H9 (cell line): ENCODE results near the gene TRAK2. TPM values are rescaled to one million over a fixed set of nuclear protein-coding genes. Genes with fewer than 3 reads are reported as not detected.

Experiments
- DNase-seq: peaks from one replicate; pipeline ENCODE4 v3.0.0-alpha.2; 2017
- H2AFZ ChIP-seq: one replicate; pipeline ENCODE4 v1.6.1; 2013; ENCODE audit warnings: mild to moderate bottlenecking, low read length, control low read depth, moderate library complexity
- H2AK5ac ChIP-seq: 2 replicates; pipeline ENCODE4 v1.6.1; 2013; ENCODE audit warnings: low read length, control low read depth, mixed read lengths; ENCODE audit not compliant: insufficient read length
- H2BK120ac ChIP-seq: one replicate; pipeline ENCODE4 v1.6.1; 2013; ENCODE audit warnings: low read depth, mild to moderate bottlenecking, low read length, control low read depth, inconsistent platforms; ENCODE audit not compliant: poor library complexity, severe bottlenecking
- H2BK12ac ChIP-seq: 2 replicates; pipeline ENCODE4 v1.6.1; 2013; ENCODE audit warnings: low read length, control low read depth, mixed read lengths, low read depth; ENCODE audit not compliant: insufficient read length
- H2BK15ac ChIP-seq: 2 replicates; pipeline ENCODE4 v1.6.1; 2013; ENCODE audit warnings: low read depth, low read length, control low read depth
- H2BK20ac ChIP-seq: one replicate; pipeline ENCODE4 v1.6.1; 2013; ENCODE audit warnings: low read depth, mild to moderate bottlenecking, low read length, control low read depth, inconsistent platforms; ENCODE audit not compliant: poor library complexity, severe bottlenecking
- H2BK5ac ChIP-seq: 2 replicates; pipeline ENCODE4 v1.6.1; 2013; ENCODE audit warnings: low read length, control low read depth, mixed read lengths; ENCODE audit not compliant: insufficient read length
- H3K14ac ChIP-seq: 2 replicates; pipeline ENCODE4 v1.6.1; 2013; ENCODE audit warnings: low read length, control low read depth; ENCODE audit not compliant: insufficient read depth
- H3K18ac ChIP-seq: 2 replicates; pipeline ENCODE4 v1.6.1; 2013; ENCODE audit warnings: low read depth, mild to moderate bottlenecking, mixed read lengths, low read length, control low read depth; ENCODE audit not compliant: insufficient read length
- H3K23ac ChIP-seq: 2 replicates; pipeline ENCODE4 v1.6.1; 2013; ENCODE audit warnings: low read length, control low read depth, mixed read lengths, low read depth; ENCODE audit not compliant: insufficient read length
- H3K23me2 ChIP-seq: 2 replicates; pipeline ENCODE4 v1.6.1; 2013; ENCODE audit warnings: low read depth, mild to moderate bottlenecking, mixed read lengths, low read length, control low read depth; ENCODE audit not compliant: insufficient read length, poor library complexity, severe bottlenecking
- H3K27ac ChIP-seq: 2 replicates; pipeline ENCODE4 v1.5.1; 2013; ENCODE audit warnings: low read length, control low read depth, mixed read lengths, low read depth; ENCODE audit not compliant: insufficient read length
- H3K27me3 ChIP-seq: 2 replicates; pipeline ENCODE4 v1.6.1; 2013; ENCODE audit warnings: low read length, control low read depth, inconsistent platforms; ENCODE audit not compliant: insufficient read depth
- H3K4ac ChIP-seq: 2 replicates; pipeline ENCODE4 v1.6.1; 2013; ENCODE audit warnings: low read depth, mild to moderate bottlenecking, control low read depth, inconsistent platforms, low read length, moderate library complexity
- H3K4me1 ChIP-seq: 2 replicates; pipeline ENCODE4 v1.6.1; 2013; ENCODE audit warnings: low read length, control low read depth, inconsistent platforms; ENCODE audit not compliant: insufficient read depth
- H3K4me2 ChIP-seq: 2 replicates; pipeline ENCODE4 v1.6.1; 2013; ENCODE audit warnings: low read length, control low read depth, mixed read lengths; ENCODE audit not compliant: insufficient read length, insufficient read depth
- H3K56ac ChIP-seq: 2 replicates; pipeline ENCODE4 v1.6.1; 2013; ENCODE audit warnings: low read depth, mild to moderate bottlenecking, mixed read lengths, low read length, control low read depth; ENCODE audit not compliant: insufficient read length
- H3K79me1 ChIP-seq: 2 replicates; pipeline ENCODE4 v1.6.1; 2013; ENCODE audit warnings: low read depth, mild to moderate bottlenecking, moderate library complexity, low read length, control low read depth, inconsistent platforms; ENCODE audit not compliant: insufficient read depth, poor library complexity, severe bottlenecking
- H3K79me2 ChIP-seq: 2 replicates; pipeline ENCODE4 v1.6.1; 2013; ENCODE audit warnings: low read length, control low read depth, inconsistent platforms; ENCODE audit not compliant: insufficient read depth
- H3K9ac ChIP-seq: 2 replicates; pipeline ENCODE4 v1.6.1; 2013; ENCODE audit warnings: low read length, control low read depth, mixed read lengths; ENCODE audit not compliant: insufficient read length; ENCODE audit errors: extremely low read depth
- H3K9me3 ChIP-seq: one replicate; pipeline ENCODE4 v1.6.1; 2013; ENCODE audit warnings: low read depth, low read length, inconsistent platforms; ENCODE audit not compliant: control insufficient read depth
- H3T11ph ChIP-seq: one replicate; pipeline ENCODE4 v1.6.1; 2013; ENCODE audit warnings: mild to moderate bottlenecking, low read length, control low read depth, inconsistent platforms
- H4K20me1 ChIP-seq: one replicate; pipeline ENCODE4 v1.6.1; 2013; ENCODE audit not compliant: control insufficient read depth, insufficient read length, insufficient read depth
- H4K5ac ChIP-seq: 2 replicates; pipeline ENCODE4 v1.6.1; 2013; ENCODE audit warnings: low read depth, mild to moderate bottlenecking, mixed read lengths, low read length, control low read depth; ENCODE audit not compliant: insufficient read length
- H4K8ac ChIP-seq: replicated peaks from 2 replicates; pipeline ENCODE4 v1.6.1; 2013; ENCODE audit warnings: low read length, control low read depth, mixed read lengths, low read depth; ENCODE audit not compliant: insufficient read length
- H4K91ac ChIP-seq: 2 replicates; pipeline ENCODE4 v1.6.1; 2013; ENCODE audit warnings: low read depth, mild to moderate bottlenecking, moderate library complexity, mixed read lengths, low read length, control low read depth; ENCODE audit not compliant: insufficient read length
- H3K27ac Mint-ChIP-seq, 3 experiments: 2 replicates in 2 of 3; 3 replicates in 1 of 3; pipeline ENCODE4 v1.8.0; 2020 to 2021; ENCODE audit warnings: mixed read lengths in 3 of 3, mild to moderate bottlenecking in 1 of 3, moderate library complexity in 1 of 3
- H3K27me3 Mint-ChIP-seq: 2 replicates; pipeline ENCODE4 v1.8.0; 2021; ENCODE audit warnings: low read depth, mild to moderate bottlenecking, moderate library complexity, mixed read lengths
- H3K36me3 Mint-ChIP-seq, 3 experiments: 2 replicates in 2 of 3; 3 replicates in 1 of 3; pipeline ENCODE4 v1.8.0; 2020 to 2021; ENCODE audit warnings: low read depth in 3 of 3, mixed read lengths in 3 of 3; ENCODE audit not compliant: insufficient read depth in 1 of 3
- H3K4me1 Mint-ChIP-seq, 2 experiments: 2 replicates each; pipeline ENCODE4 v1.8.0; 2020; ENCODE audit warnings: mixed read lengths in 2 of 2
- H3K4me3 Mint-ChIP-seq, 2 experiments: 2 replicates in 1 of 2; 3 replicates in 1 of 2; pipeline ENCODE4 v1.8.0; 2020 to 2021; ENCODE audit warnings: mild to moderate bottlenecking in 2 of 2, mixed read lengths in 2 of 2, moderate library complexity in 1 of 2
- H3K9me3 Mint-ChIP-seq, 2 experiments: 2 replicates in 1 of 2; 3 replicates in 1 of 2; pipeline ENCODE4 v1.8.0; 2020; ENCODE audit warnings: mild to moderate bottlenecking in 2 of 2, mixed read lengths in 2 of 2, moderate library complexity in 1 of 2
- WGBS: extraction: QIAGEN DNeasy Blood & Tissue Kit; methylation state at CpG from one replicate; pipeline ENCODE4 v1.1.7; 2013; ENCODE audit warnings: missing lambda C conversion rate, low lambda C conversion rate, mixed read lengths; ENCODE audit not compliant: insufficient read length; ENCODE audit errors: extremely low coverage; 5-methylcytosine and 5-hydroxymethylcytosine counted together
- total RNA-seq: library from RNA; stranded (reverse); gene quantifications from 2 replicates; pipeline ENCODE4 v1.2.1, GENCODE V29; 2021
- TF ChIP-seq, protein P1 (sequence below): fragments of 200-600 bp; sonication (generic); conservative IDR thresholded peaks from 3 replicates; pipeline ENCODE4 v1.8.0; 2021; ENCODE audit warnings: antibody characterized with exemption, mild to moderate bottlenecking

The TRAK2 gene
- total RNA-seq, 1 experiment from 2014 or later = 14.2 TPM

DNA sequence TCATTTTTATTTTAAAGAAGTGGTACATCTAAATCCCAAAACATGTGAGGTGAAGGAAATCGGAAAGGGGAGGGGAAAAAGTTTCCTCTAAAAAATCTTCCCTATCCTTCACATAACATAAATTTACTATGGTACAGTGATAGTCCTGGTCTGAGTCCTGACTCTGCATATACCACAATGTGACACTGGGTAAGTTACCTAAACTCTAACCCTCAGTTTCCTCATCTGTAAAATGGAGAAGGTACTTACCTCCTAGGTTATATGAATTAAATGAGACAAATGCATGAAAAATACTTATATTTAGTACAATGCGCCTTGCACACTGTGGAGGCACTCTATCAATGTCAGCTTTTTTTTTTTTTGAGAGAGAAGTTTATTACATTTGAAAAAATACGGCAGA, 42.3 kb downstream of the TRAK2 start:
- Histone ChIP-seq H2BK5ac (no peak overlapping the region), H2AFZ (no peak overlapping the region), H2BK120ac (no peak overlapping the region), H3K4me2 (no peak overlapping the region), H3K27me3 (no peaks in the 10 kb centered on the region), H4K91ac (no peak overlapping the region), H2BK20ac (no peak overlapping the region), H4K8ac (no peak overlapping the region), H3K9me3 (no peaks in the 10 kb centered on the region), H3T11ph (no peak overlapping the region), H2BK15ac (no peak overlapping the region), H3K79me1 (no peaks in the 10 kb centered on the region), H3K18ac (no peak overlapping the region), H3K4me1 (peaks cover 2% of the 10 kb centered on the region; the same call in 1 of the 2 replicates), H3K4ac (no peak overlapping the region), H3K9ac (no peak overlapping the region), H4K20me1 (no peaks in the 10 kb centered on the region), H3K14ac (no peak overlapping the region), H3K79me2 (no peaks in the 10 kb centered on the region), H3K56ac (no peak overlapping the region), H3K27ac (no peak overlapping the region), H3K23ac (no peak overlapping the region), H2BK12ac (no peak overlapping the region), H3K23me2 (no peaks in the 10 kb centered on the region), H4K5ac (no peak overlapping the region), H2AK5ac (no peak overlapping the region)
- Mint-ChIP-seq H3K4me3 (no peak overlapping the region), H3K27ac (no peak overlapping the region), H3K36me3 (peaks cover 0 to 6% (median 3%) of the 10 kb centered on the region in 3 experiments; a peak in 3 of 7 replicates), H3K9me3 (no peaks in the 10 kb centered on the region), H3K4me1 (0 out of 4 replicates have a peak, but pooled peaks cover 0 to 1% of the 10 kb centered on the region in 2 experiments), H3K27me3 (no peaks in the 10 kb centered on the region)
- no CpG with 5 or more reads among the region's 3 CpGs for WGBS
- no peak for DNase-seq
- TF ChIP-seq, protein P1, sequence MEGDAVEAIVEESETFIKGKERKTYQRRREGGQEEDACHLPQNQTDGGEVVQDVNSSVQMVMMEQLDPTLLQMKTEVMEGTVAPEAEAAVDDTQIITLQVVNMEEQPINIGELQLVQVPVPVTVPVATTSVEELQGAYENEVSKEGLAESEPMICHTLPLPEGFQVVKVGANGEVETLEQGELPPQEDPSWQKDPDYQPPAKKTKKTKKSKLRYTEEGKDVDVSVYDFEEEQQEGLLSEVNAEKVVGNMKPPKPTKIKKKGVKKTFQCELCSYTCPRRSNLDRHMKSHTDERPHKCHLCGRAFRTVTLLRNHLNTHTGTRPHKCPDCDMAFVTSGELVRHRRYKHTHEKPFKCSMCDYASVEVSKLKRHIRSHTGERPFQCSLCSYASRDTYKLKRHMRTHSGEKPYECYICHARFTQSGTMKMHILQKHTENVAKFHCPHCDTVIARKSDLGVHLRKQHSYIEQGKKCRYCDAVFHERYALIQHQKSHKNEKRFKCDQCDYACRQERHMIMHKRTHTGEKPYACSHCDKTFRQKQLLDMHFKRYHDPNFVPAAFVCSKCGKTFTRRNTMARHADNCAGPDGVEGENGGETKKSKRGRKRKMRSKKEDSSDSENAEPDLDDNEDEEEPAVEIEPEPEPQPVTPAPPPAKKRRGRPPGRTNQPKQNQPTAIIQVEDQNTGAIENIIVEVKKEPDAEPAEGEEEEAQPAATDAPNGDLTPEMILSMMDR = no peak
